K562 (cell line): ENCODE results near the gene TMEM87A. TPM values are rescaled to one million over a fixed set of nuclear protein-coding genes. Genes with fewer than 3 reads are reported as not detected.

Source experiments
- ATAC-seq: fragments of 200-7000 bp; cut with Tn5 transposase; 3 replicates; pipeline ENCODE4 v1.9.1; 2020; ENCODE audit warnings: moderate library complexity
- Bru-seq: library from RNA; stranded (reverse); fragments of 400-500 nt; gene quantifications from one replicate; lab custom pipeline; 2021; lab: Mats Ljungman, UMichigan
- BruChase-seq, 2 experiments: library from RNA; stranded (reverse); fragments of 400-500 nt; gene quantifications; one replicate each; lab custom pipeline; 2021; lab: Mats Ljungman, UMichigan
- BruUV-seq: library from RNA; stranded (reverse); fragments of 400-500 nt; replicated peaks from 2 replicates; lab custom pipeline; 2021; lab: Mats Ljungman, UMichigan
- CTCF ChIA-PET: fragments of 300-600 bp; formaldehyde crosslinking; extraction: SDS; loops from one replicate; lab custom pipeline; 2021; ENCODE audit warnings: low intra/inter-chr PET ratio; lab: Yijun Ruan, JAX
- POLR2A ChIA-PET: fragments of 300-600, 350-650 bp; sonication (Branson Sonifier 250); formaldehyde crosslinking; extraction: SDS; loops from one replicate; lab custom pipeline; 2021; ENCODE audit warnings: antibody characterized with exemption, inconsistent platforms; lab: Yijun Ruan, JAX
- DNase-seq, 4 experiments: peaks; one replicate each; pipeline versions ENCODE4 v3.0.0 to v3.0.0-alpha.2; 2011 to 2018; ENCODE audit warnings: low spot score in 3 of 4, mixed read lengths in 3 of 4; ENCODE audit errors: extremely low read depth in 1 of 4
- FAIRE-seq: peaks from 2 replicates; lab custom pipeline; 2011; peaks lifted over from hg19 to GRCh38; lab: Jason Lieb, UNC
- H2AFZ ChIP-seq: 2 replicates; pipeline ENCODE4 v1.6.0; 2011; ENCODE audit warnings: low read depth, low read length, control low read depth, inconsistent platforms
- H3K27ac ChIP-seq: fragments of 200-600 bp; 3 replicates; pipeline ENCODE4 v1.8.0; 2011; ENCODE audit warnings: low read depth, mild to moderate bottlenecking, control low read depth, inconsistent platforms, low read length, moderate library complexity, mixed read lengths; ENCODE audit errors: extremely low read depth
- H3K27me3 ChIP-seq, 2 experiments: fragments of 300-600 bp in 1 of 2; 2 replicates in 1 of 2; 3 replicates in 1 of 2; pipeline versions ENCODE4 v1.6.0 to v1.8.0; 2011; ENCODE audit warnings: inconsistent platforms in 2 of 2, low read length in 2 of 2, mild to moderate bottlenecking in 1 of 2, mixed read lengths in 1 of 2, moderate library complexity in 1 of 2; ENCODE audit not compliant: control insufficient read depth in 2 of 2, insufficient read depth in 2 of 2
- H3K36me3 ChIP-seq: fragments of 300-600 bp; 3 replicates; pipeline ENCODE4 v1.8.0; 2011; ENCODE audit warnings: mild to moderate bottlenecking, low read length, inconsistent platforms; ENCODE audit not compliant: control insufficient read depth, insufficient read depth
- H3K4me1 ChIP-seq, 2 experiments: fragments of 200-600 bp in 1 of 2; replicated peaks in 1 of 2; 2 replicates in 1 of 2; 3 replicates in 1 of 2; pipeline versions ENCODE4 v1.5.1 to v1.8.0; 2011; ENCODE audit warnings: inconsistent platforms in 2 of 2, low read length in 2 of 2, mild to moderate bottlenecking in 1 of 2, mixed read lengths in 1 of 2, moderate library complexity in 1 of 2; ENCODE audit not compliant: control insufficient read depth in 2 of 2, insufficient read depth in 2 of 2
- H3K4me2 ChIP-seq: 2 replicates; pipeline ENCODE4 v1.6.1; 2011; ENCODE audit warnings: low read length, control low read depth, inconsistent platforms, mixed read lengths; ENCODE audit not compliant: insufficient read depth
- H3K4me3 ChIP-seq: fragments of 200-600 bp; sonication (generic), shearing (Covaris generic); 2 replicates; pipeline ENCODE4 v1.5.1; 2016; ENCODE audit warnings: control low read depth, inconsistent platforms
- H3K79me2 ChIP-seq: fragments of 200-600 bp; 3 replicates; pipeline ENCODE4 v1.8.0; 2011; ENCODE audit warnings: low read length, inconsistent platforms; ENCODE audit not compliant: control insufficient read depth, insufficient read depth
- H3K9ac ChIP-seq, 2 experiments: 2 replicates each; pipeline versions ENCODE4 v1.6.0 to v1.6.1; 2011; ENCODE audit warnings: low read depth in 2 of 2, low read length in 2 of 2, control low read depth in 1 of 2, inconsistent platforms in 1 of 2, mild to moderate bottlenecking in 1 of 2, mixed read lengths in 1 of 2; ENCODE audit not compliant: insufficient read depth in 1 of 2
- H3K9me1 ChIP-seq: one replicate; pipeline ENCODE4 v1.6.0; 2011; ENCODE audit warnings: inconsistent platforms, mild to moderate bottlenecking, low read length, moderate library complexity; ENCODE audit not compliant: control insufficient read depth, insufficient read depth
- H3K9me3 ChIP-seq: replicated peaks from 2 replicates; pipeline ENCODE4 v1.5.1; 2011; ENCODE audit warnings: low read depth, low read length, inconsistent platforms; ENCODE audit not compliant: control insufficient read depth, insufficient read depth
- H4K20me1 ChIP-seq: replicated peaks from 2 replicates; pipeline ENCODE4 v1.6.1; 2011; ENCODE audit warnings: low read length, inconsistent platforms, mixed read lengths; ENCODE audit not compliant: control insufficient read depth, insufficient read depth
- ETV5 ChIP-seq: sonication (generic); formaldehyde crosslinking; IDR thresholded peaks from 2 replicates; pipeline ENCODE4 v1.4.0; 2020; ENCODE audit warnings: low read depth, mild to moderate bottlenecking, missing genetic modification reagents
- XRCC3 ChIP-seq: fragments of 450-650 bp; IDR thresholded peaks from 2 replicates; pipeline ENCODE4 v1.6.1; 2017; ENCODE audit warnings: mild to moderate bottlenecking, moderate library complexity
- ZNF3 ChIP-seq: fragments of 250-450 bp; sonication (Bioruptor Pico); IDR thresholded peaks from 2 replicates; pipeline ENCODE4 v1.5.0; 2021; ENCODE audit warnings: mild to moderate bottlenecking, moderate library complexity
- WGBS: fragments of 100-300 bp; shearing (Covaris generic); methylation state at CpG from one replicate; pipeline ENCODE4 v1.1.6; 2016; ENCODE audit warnings: low coverage, mixed read lengths; ENCODE audit not compliant: insufficient coverage; ENCODE audit errors: missing lambda C conversion rate; 5-methylcytosine and 5-hydroxymethylcytosine counted together
- in situ Hi-C: fragments of 300-500 bp; cut with MboI; formaldehyde crosslinking; loops from 4 replicates; pipeline ENCODE4 v1.15.0; 2018; ENCODE audit warnings: inconsistent platforms, mixed read lengths
- intact Hi-C: fragments of 100-400 bp; cut with micrococcal nuclease; formaldehyde crosslinking; loops from 2 replicates; pipeline ENCODE4 v1.14.2; 2022
- long read RNA-seq, 3 experiments: library from polyadenylated mRNA in 2 of 3; library from RNA in 1 of 3; unstranded in 2 of 3; stranded (forward) in 1 of 3; transcript quantifications; one replicate each; pipeline ENCODE4 v2.0.0, GENCODE V29; 2019 to 2022
- polyA minus RNA-seq, 3 experiments: library from RNA; depleted of rRNA, polyadenylated mRNA; stranded (reverse); fragments of >200 nt; gene quantifications; 2 replicates each; pipeline ENCODE4 v1.2.3, GENCODE V29; 2011
- polyA plus RNA-seq, 8 experiments: library from polyadenylated mRNA; depleted of rRNA in 4 of 8; stranded (reverse) in 5 of 8; unstranded in 3 of 8; fragments of >200 nt; fragmentation: Nextera tagmentation in 2 of 8; fragmentation: Illumina TruSeq in 1 of 8; extraction: Ambion mirVana in 2 of 8; extraction: Trizol in 1 of 8; gene quantifications; 2 replicates each; pipeline versions ENCODE4 v1.2.1 to v1.2.3, GENCODE V29; 2011 to 2014; ENCODE audit warnings: inconsistent platforms in 1 of 8, missing spikeins in 1 of 8
- total RNA-seq, 7 experiments: library from RNA; depleted of rRNA in 6 of 7; stranded (reverse); fragments of >200 nt in 6 of 7; fragmentation: Illumina TruSeq in 2 of 7; extraction: Trizol in 2 of 7; gene quantifications; 2 replicates each; pipeline versions ENCODE4 v1.2.1 to v1.2.3, GENCODE V29; 2011 to 2021; ENCODE audit warnings: low replicate concordance in 1 of 7
- TF ChIP-seq, protein P1 (sequence below): conservative IDR thresholded peaks from 2 replicates; pipeline ENCODE4 v1.6.1; 2011; ENCODE audit warnings: low read depth, mild to moderate bottlenecking, low read length; ENCODE audit not compliant: control insufficient read depth
- TF ChIP-seq, protein P2 (sequence below): IDR thresholded peaks from 2 replicates; pipeline ENCODE4 v1.6.1; 2016; ENCODE audit warnings: missing genetic modification characterization, missing compliant biosample characterization

The TMEM87A gene, protein sequence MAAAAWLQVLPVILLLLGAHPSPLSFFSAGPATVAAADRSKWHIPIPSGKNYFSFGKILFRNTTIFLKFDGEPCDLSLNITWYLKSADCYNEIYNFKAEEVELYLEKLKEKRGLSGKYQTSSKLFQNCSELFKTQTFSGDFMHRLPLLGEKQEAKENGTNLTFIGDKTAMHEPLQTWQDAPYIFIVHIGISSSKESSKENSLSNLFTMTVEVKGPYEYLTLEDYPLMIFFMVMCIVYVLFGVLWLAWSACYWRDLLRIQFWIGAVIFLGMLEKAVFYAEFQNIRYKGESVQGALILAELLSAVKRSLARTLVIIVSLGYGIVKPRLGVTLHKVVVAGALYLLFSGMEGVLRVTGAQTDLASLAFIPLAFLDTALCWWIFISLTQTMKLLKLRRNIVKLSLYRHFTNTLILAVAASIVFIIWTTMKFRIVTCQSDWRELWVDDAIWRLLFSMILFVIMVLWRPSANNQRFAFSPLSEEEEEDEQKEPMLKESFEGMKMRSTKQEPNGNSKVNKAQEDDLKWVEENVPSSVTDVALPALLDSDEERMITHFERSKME
- 32.7 and 71.3 TPM in 2 replicates for total RNA-seq (2011; cell fraction: chromatin; rRNA removed; ENCODE audit: low replicate concordance)
- 45.7 and 48.7 TPM in 2 replicates for total RNA-seq (2011; cell fraction: nucleolus; rRNA removed)
- 54.0 and 71.7 TPM in 2 replicates for total RNA-seq (2011; cell fraction: nucleoplasm; rRNA removed)
- 19.1 and 23.7 TPM in 2 replicates for total RNA-seq (2014; rRNA removed)
- total RNA-seq (2014; rRNA removed; fragmentation: Illumina TruSeq; extraction: Trizol), result 32.9 and 34.6 TPM in 2 replicates
- 30.0 and 36.2 TPM in 2 replicates for total RNA-seq (2015; rRNA removed; fragmentation: Illumina TruSeq; extraction: Trizol)
- 21.5 and 27.7 TPM in 2 replicates for total RNA-seq (2021)
- 15.3 and 22.3 TPM in 2 replicates for polyA plus RNA-seq (2011; rRNA removed)
- polyA plus RNA-seq (2011; cell fraction: cytosol; rRNA removed), result 8.5 and 15.1 TPM in 2 replicates
- polyA plus RNA-seq (2011; cell fraction: nucleus; rRNA removed), result 15.0 and 17.5 TPM in 2 replicates
- polyA plus RNA-seq (2012), result 18.4 and 21.8 TPM in 2 replicates
- polyA plus RNA-seq (2014; fragmentation: Illumina TruSeq; extraction: Trizol), result 26.3 and 29.6 TPM in 2 replicates
- polyA plus RNA-seq (2014; fragmentation: Nextera tagmentation; extraction: Ambion mirVana), result 10 to 100 TPM; 38.3 to 43.3 TPM
- 16.6 and 16.7 TPM in 2 replicates for polyA plus RNA-seq (2014; rRNA removed)
- polyA minus RNA-seq (2011; rRNA and poly(A)+ RNA removed), result 35.9 and 39.7 TPM in 2 replicates
- polyA minus RNA-seq (2011; cell fraction: cytosol; rRNA and poly(A)+ RNA removed), result 13.5 and 17.6 TPM in 2 replicates
- polyA minus RNA-seq (2011; cell fraction: nucleus; rRNA and poly(A)+ RNA removed), result 17.9 and 38.3 TPM in 2 replicates
- percentile 81 among the genes with signal in this experiment for Bru-seq, nascent RNA
- percentile 89 among the genes with signal in this experiment for BruChase-seq, experiment 1, labeled RNA remaining after a 2-hour chase
- percentile 89 among the genes with signal in this experiment for BruChase-seq, experiment 2, labeled RNA remaining after a 6-hour chase
- long read RNA-seq, experiment 1, transcript TMEM87A-203 (19 exons, 3,049 nt), result minor isoform, 5 of 160 reads
- long read RNA-seq, experiment 1, transcript TMEM87A-202 (20 exons, 3,109 nt), result major isoform, 84 of 160 reads
- long read RNA-seq, experiment 1, transcript TMEM87A-201 (7 exons, 1,598 nt), result minor isoform, 7 of 160 reads
- long read RNA-seq, experiment 1, partial matches to known transcripts, result 20 of 160 reads
- long read RNA-seq, experiment 1, other reads (novel, unspliced or antisense), result 44 of 160 reads
- long read RNA-seq, experiment 2, partial matches to known transcripts, result 2 of 24 reads
- long read RNA-seq, experiment 2, other reads (novel, unspliced or antisense), result 21 of 24 reads
- long read RNA-seq, experiment 3, transcript TMEM87A-202 (20 exons, 3,109 nt), result major isoform, 33 of 42 reads
- long read RNA-seq, experiment 3, partial matches to known transcripts, result 2 of 42 reads
- long read RNA-seq, experiment 3, other reads (novel, unspliced or antisense), result 4 of 42 reads

DNA sequence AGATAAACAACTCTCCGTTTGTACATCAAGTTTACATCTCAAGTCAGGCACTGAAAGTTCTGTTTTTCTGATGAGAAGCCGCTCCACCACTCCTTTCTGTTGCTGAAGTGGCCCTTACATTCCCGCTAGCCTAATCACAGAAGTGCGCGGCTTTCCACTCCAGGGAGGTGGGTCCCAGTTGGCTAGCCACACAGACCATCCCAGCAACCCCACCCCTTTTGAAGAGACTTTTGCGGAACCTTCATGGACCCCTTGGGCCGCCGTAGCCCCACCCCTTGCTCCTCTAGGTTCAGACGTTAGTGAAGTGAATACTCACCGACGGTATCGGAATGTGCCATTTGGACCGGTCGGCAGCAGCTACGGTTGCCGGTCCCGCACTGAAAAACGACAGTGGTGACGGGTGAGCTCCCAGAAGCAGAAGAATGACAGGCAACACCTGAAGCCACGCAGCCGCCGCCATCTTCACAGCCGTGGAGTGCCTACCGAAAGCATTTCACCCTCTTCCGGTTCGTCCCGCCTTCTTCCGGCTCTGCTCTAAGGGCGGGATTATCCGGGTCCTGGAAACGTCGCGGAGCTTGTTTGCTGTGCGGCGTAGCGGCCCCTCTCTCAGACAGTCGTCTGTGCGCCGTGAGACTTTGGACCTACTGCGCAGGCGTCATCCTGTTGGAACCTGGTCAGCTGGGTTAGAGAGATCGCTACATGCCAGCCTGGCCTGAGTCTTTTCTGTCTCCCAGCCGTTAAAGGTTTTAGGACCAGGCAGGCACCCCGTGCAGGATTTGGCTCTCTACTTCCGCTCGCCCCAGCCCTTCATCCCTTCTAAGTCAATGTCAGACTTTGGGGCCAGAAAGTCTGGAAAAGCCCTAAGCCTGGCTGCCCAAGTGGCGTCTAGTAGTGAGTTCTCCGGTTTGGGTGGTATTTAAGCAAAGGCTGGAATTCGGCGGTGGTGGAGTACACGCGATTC lies at the start of gene TMEM87A, which contains the start of gene GANC:
TMEM87A (minus strand) TSS at position 495 of the 961 bp plus-strand sequence; CDS start at position 460, 35 bp downstream.
GANC (plus strand) TSS at position 263 of the 961 bp plus-strand sequence. CDS start 1,281 bp downstream, outside the sequence.
- WGBS, result under 1% methylated on average over 52 of the region's 52 CpGs
- BruUV-seq, result TSS peak; percentile 66
- peak; percentile 89 to 99 (median 91) for DNase-seq
- Histone ChIP-seq H3K27ac (peak within 1 kb of the TSS; percentile 99), H3K27me3 (no peaks in the 10 kb centered on the region), H3K4me1 (peaks cover 0 to 4% of the 10 kb centered on the region in 2 experiments; a peak in 1 of 5 replicates), H3K9me3 (no peaks in the 10 kb centered on the region), H3K9ac (peak within 1 kb of the TSS; percentile 95), H4K20me1 (no peaks in the 10 kb centered on the region; the same call in 1 of the 2 replicates), H3K79me2 (peaks cover 74% of the 10 kb centered on the region), H2AFZ (peak within 1 kb of the TSS; percentile 99), H3K4me3 (peak within 1 kb of the TSS; percentile 64), H3K4me2 (peak within 1 kb of the TSS; percentile 92), H3K36me3 (peaks cover 26% of the 10 kb centered on the region), H3K9me1 (no peaks in the 10 kb centered on the region)
- CTCF ChIA-PET, result interaction anchor here (0.7 kb wide), 1 partner anchor 71 kb away, joined by 3 read pairs; no protein-coding TSS in a partner anchor
- in situ Hi-C loops, result no loop called here
- POLR2A ChIA-PET, result interaction anchor here (0.5 to 2.0 kb wide), 13 partner anchors 9 to 1521 kb away, joined by 3 to 8 read pairs (median 3); partner anchors contain the start of gene VPS39
- peak; percentile 99 for FAIRE-seq
- intact Hi-C loops, result no loop called here
- peak; percentile 95 for ATAC-seq
- TF ChIP-seq ETV5 (CRISPR knock-in tag) (peak; percentile 91), XRCC3 (no peak), ZNF3 (CRISPR knock-in tag) (no peak)
- TF ChIP-seq, protein P1, sequence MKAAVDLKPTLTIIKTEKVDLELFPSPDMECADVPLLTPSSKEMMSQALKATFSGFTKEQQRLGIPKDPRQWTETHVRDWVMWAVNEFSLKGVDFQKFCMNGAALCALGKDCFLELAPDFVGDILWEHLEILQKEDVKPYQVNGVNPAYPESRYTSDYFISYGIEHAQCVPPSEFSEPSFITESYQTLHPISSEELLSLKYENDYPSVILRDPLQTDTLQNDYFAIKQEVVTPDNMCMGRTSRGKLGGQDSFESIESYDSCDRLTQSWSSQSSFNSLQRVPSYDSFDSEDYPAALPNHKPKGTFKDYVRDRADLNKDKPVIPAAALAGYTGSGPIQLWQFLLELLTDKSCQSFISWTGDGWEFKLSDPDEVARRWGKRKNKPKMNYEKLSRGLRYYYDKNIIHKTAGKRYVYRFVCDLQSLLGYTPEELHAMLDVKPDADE, result peak; percentile 60; the same call in 1 of the 2 replicates
- TF ChIP-seq, protein P2, sequence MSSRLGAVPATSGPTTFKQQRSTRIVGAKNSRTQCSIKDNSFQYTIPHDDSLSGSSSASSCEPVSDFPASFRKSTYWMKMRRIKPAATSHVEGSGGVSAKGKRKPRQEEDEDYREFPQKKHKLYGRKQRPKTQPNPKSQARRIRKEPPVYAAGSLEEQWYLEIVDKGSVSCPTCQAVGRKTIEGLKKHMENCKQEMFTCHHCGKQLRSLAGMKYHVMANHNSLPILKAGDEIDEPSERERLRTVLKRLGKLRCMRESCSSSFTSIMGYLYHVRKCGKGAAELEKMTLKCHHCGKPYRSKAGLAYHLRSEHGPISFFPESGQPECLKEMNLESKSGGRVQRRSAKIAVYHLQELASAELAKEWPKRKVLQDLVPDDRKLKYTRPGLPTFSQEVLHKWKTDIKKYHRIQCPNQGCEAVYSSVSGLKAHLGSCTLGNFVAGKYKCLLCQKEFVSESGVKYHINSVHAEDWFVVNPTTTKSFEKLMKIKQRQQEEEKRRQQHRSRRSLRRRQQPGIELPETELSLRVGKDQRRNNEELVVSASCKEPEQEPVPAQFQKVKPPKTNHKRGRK, result no peak
